Rectal smooth muscle tissue (tissue), 1 donor: ENCODE results near the gene SLX4.

Experiments used
- H3K27ac ChIP-seq: one replicate; pipeline ENCODE4 v1.7.0; 2013; ENCODE audit warnings: low read depth, low read length, inconsistent platforms
- H3K27me3 ChIP-seq: one replicate; pipeline ENCODE4 v1.7.0; 2013; ENCODE audit warnings: low read length; ENCODE audit not compliant: control insufficient read depth, insufficient read depth
- H3K36me3 ChIP-seq: one replicate; pipeline ENCODE4 v1.7.0; 2013; ENCODE audit warnings: low read length; ENCODE audit not compliant: control insufficient read depth, insufficient read depth
- H3K4me1 ChIP-seq: one replicate; pipeline ENCODE4 v1.7.0; 2013; ENCODE audit warnings: low read length; ENCODE audit not compliant: control insufficient read depth, insufficient read depth
- H3K4me3 ChIP-seq: one replicate; pipeline ENCODE4 v1.7.0; 2013; ENCODE audit warnings: low read length
- H3K9ac ChIP-seq: one replicate; pipeline ENCODE4 v1.7.0; 2013; ENCODE audit warnings: low read length

Gene SLX4

GRCh38 chr16:3591991-3592390 is 19.4 kb downstream of the SLX4 start:
- H3K36me3 ChIP-seq = no peaks in the 10 kb centered on the region

GRCh38 chr16:3591436-3591803 is 20.0 kb downstream of the SLX4 start:
- Histone ChIP-seq H3K36me3 (no peaks in the 10 kb centered on the region), H3K27ac (no peak overlapping the region)

More at GRCh38 chr16:3591991-3592390, 19.4 kb downstream of the SLX4 start:
- H3K27ac ChIP-seq = no peak overlapping the region
- no peak overlapping the region for H3K9ac ChIP-seq
- H3K4me3 ChIP-seq = no peak overlapping the region
- H3K27me3 ChIP-seq = no peaks in the 10 kb centered on the region
- H3K4me1 ChIP-seq = no peaks in the 10 kb centered on the region

GRCh38 chr16:3590736-3591435 is 20.5 kb downstream of the SLX4 start:
- H3K27ac ChIP-seq = no peak overlapping the region
- H3K27me3 ChIP-seq = no peaks in the 10 kb centered on the region
- no peak overlapping the region for H3K4me3 ChIP-seq
- no peaks in the 10 kb centered on the region for H3K4me1 ChIP-seq
- no peak overlapping the region for H3K9ac ChIP-seq
- no peaks in the 10 kb centered on the region for H3K36me3 ChIP-seq

More at GRCh38 chr16:3591436-3591803, 20.0 kb downstream of the SLX4 start:
- Histone ChIP-seq H3K27me3 (no peaks in the 10 kb centered on the region), H3K4me1 (no peaks in the 10 kb centered on the region), H3K4me3 (no peak overlapping the region), H3K9ac (no peak overlapping the region)

GRCh38 chr16:3589991-3590701 is 21.3 kb downstream of the SLX4 start:
- no peak overlapping the region for H3K27ac ChIP-seq
- H3K4me1 ChIP-seq = no peaks in the 10 kb centered on the region
- H3K9ac ChIP-seq = no peak overlapping the region
- no peaks in the 10 kb centered on the region for H3K27me3 ChIP-seq
- no peaks in the 10 kb centered on the region for H3K36me3 ChIP-seq
- H3K4me3 ChIP-seq = no peak overlapping the region

GRCh38 chr16:3589441-3589921 is 21.9 kb downstream of the SLX4 start:
- H3K27me3 ChIP-seq = no peaks in the 10 kb centered on the region

GRCh38 chr16:3589001-3589400 is 22.4 kb downstream of the SLX4 start:
- Histone ChIP-seq H3K27me3 (no peaks in the 10 kb centered on the region), H3K36me3 (peaks cover 4% of the 10 kb centered on the region), H3K27ac (no peak overlapping the region), H3K9ac (no peak overlapping the region), H3K4me1 (no peaks in the 10 kb centered on the region), H3K4me3 (no peak overlapping the region)

More at GRCh38 chr16:3589441-3589921, 21.9 kb downstream of the SLX4 start:
- no peak overlapping the region for H3K9ac ChIP-seq
- no peaks in the 10 kb centered on the region for H3K4me1 ChIP-seq
- no peak overlapping the region for H3K4me3 ChIP-seq
- no peak overlapping the region for H3K27ac ChIP-seq
- H3K36me3 ChIP-seq = peaks cover 1% of the 10 kb centered on the region

GRCh38 chr16:3587547-3588110 is 23.8 kb downstream of the SLX4 start:
- peaks cover 6% of the 10 kb centered on the region for H3K36me3 ChIP-seq
- no peak overlapping the region for H3K27ac ChIP-seq
- H3K9ac ChIP-seq = no peak overlapping the region
- H3K27me3 ChIP-seq = no peaks in the 10 kb centered on the region
- H3K4me3 ChIP-seq = no peak overlapping the region
- H3K4me1 ChIP-seq = no peaks in the 10 kb centered on the region

GRCh38 chr16:3584412-3584811 is 27.0 kb downstream of the SLX4 start:
- no peak overlapping the region for H3K4me3 ChIP-seq
- peaks cover 5% of the 10 kb centered on the region for H3K27me3 ChIP-seq
- peaks cover 6% of the 10 kb centered on the region for H3K36me3 ChIP-seq
- H3K9ac ChIP-seq = peak overlapping the region; percentile 11
- H3K27ac ChIP-seq = no peak overlapping the region
- H3K4me1 ChIP-seq = no peaks in the 10 kb centered on the region

- no peak overlapping the region for H3K9ac ChIP-seq
- H3K4me1 ChIP-seq = no peaks in the 10 kb centered on the region
- no peak overlapping the region for H3K27ac ChIP-seq
- no peak overlapping the region for H3K4me3 ChIP-seq
- peaks cover 6% of the 10 kb centered on the region for H3K36me3 ChIP-seq
- H3K27me3 ChIP-seq = peaks cover 8% of the 10 kb centered on the region
Observed at GRCh38 chr16:3583303-3584038, 27.9 kb downstream of the SLX4 start.

- no peaks in the 10 kb centered on the region for H3K4me1 ChIP-seq
- no peak overlapping the region for H3K27ac ChIP-seq
- H3K27me3 ChIP-seq = peaks cover 12% of the 10 kb centered on the region
- no peak overlapping the region for H3K9ac ChIP-seq
- H3K4me3 ChIP-seq = no peak overlapping the region
- H3K36me3 ChIP-seq = peaks cover 6% of the 10 kb centered on the region
Observed at GRCh38 chr16:3582276-3583165, 28.9 kb downstream of the SLX4 start.

GRCh38 chr16:3581392-3581791 is 30.0 kb downstream of the SLX4 start:
- H3K36me3 ChIP-seq = peaks cover 6% of the 10 kb centered on the region
- H3K27ac ChIP-seq = no peak overlapping the region
- H3K9ac ChIP-seq = no peak overlapping the region
- H3K4me3 ChIP-seq = no peak overlapping the region
- peaks cover 12% of the 10 kb centered on the region for H3K27me3 ChIP-seq
- H3K4me1 ChIP-seq = no peaks in the 10 kb centered on the region
